Measurements from ENCODE around the gene GMDS. TPM values are rescaled to one million over a fixed set of nuclear protein-coding genes. Genes with fewer than 3 reads are reported as not detected.

The GMDS gene
- total RNA-seq, 2 experiments from 2014 or later: 13.9 to 16.4 TPM

DNA sequence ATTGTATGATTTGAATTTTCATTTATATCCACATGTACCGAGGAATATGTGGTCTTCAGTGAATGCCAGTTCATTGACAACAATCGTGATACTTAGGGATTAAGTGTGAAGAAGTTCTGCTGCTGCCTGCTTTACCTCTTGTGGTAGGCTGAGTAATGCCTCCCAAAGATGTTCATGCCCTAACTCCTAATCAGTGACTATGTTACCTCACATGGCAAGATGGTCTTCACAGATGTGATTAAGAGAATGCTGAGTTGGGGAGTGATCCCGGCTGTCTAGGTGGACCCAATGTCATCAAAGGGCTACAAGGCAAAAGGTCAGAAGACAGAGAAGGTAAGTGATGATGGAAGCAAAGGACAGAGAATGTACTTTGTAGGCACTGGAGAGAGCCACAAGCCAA lies 454.7 kb downstream of the GMDS start:
- Histone ChIP-seq H3K9me3 (ENCODE audit: control insufficient read depth in 1 of 2, insufficient read depth in 1 of 2, low read length in 2 of 2) (no peaks in the 10 kb centered on the region), H3K27me3 (ENCODE audit: control insufficient read depth in 1 of 2, insufficient read depth in 2 of 2, low read length in 2 of 2) (no peaks in the 10 kb centered on the region), H3K4me1 (ENCODE audit: insufficient read depth, low read length) (peaks cover 3% of the 10 kb centered on the region), H3K4me3 (ENCODE audit: low read length) (no peak overlapping the region), H3K36me3 (ENCODE audit: insufficient read depth, low read length) (no peaks in the 10 kb centered on the region), H3K27ac (ENCODE audit: low read depth in 1 of 2, low read length in 2 of 2) (no peak overlapping the region)
- ChIA-PET POLR2A (no interaction called here), CTCF (no interaction called here)
- TF ChIP-seq, protein P1, sequence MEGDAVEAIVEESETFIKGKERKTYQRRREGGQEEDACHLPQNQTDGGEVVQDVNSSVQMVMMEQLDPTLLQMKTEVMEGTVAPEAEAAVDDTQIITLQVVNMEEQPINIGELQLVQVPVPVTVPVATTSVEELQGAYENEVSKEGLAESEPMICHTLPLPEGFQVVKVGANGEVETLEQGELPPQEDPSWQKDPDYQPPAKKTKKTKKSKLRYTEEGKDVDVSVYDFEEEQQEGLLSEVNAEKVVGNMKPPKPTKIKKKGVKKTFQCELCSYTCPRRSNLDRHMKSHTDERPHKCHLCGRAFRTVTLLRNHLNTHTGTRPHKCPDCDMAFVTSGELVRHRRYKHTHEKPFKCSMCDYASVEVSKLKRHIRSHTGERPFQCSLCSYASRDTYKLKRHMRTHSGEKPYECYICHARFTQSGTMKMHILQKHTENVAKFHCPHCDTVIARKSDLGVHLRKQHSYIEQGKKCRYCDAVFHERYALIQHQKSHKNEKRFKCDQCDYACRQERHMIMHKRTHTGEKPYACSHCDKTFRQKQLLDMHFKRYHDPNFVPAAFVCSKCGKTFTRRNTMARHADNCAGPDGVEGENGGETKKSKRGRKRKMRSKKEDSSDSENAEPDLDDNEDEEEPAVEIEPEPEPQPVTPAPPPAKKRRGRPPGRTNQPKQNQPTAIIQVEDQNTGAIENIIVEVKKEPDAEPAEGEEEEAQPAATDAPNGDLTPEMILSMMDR (IDR thresholded peaks at IDR 0.05): no peak
- Mint-ChIP-seq H3K4me1 (ENCODE audit: low read depth) (peaks cover 5% of the 10 kb centered on the region), H3K9me3 (no peaks in the 10 kb centered on the region), H3K4me3 (no peak overlapping the region), H3K27ac (no peak overlapping the region), H3K27me3 (no peaks in the 10 kb centered on the region), H3K36me3 (ENCODE audit: low read depth) (no peaks in the 10 kb centered on the region)
- no peak for ATAC-seq (ENCODE audit: poor library complexity)
- intact Hi-C loops (cut with DNase I, micrococcal nuclease): no loop called here
- no peak for DNase-seq

DNA sequence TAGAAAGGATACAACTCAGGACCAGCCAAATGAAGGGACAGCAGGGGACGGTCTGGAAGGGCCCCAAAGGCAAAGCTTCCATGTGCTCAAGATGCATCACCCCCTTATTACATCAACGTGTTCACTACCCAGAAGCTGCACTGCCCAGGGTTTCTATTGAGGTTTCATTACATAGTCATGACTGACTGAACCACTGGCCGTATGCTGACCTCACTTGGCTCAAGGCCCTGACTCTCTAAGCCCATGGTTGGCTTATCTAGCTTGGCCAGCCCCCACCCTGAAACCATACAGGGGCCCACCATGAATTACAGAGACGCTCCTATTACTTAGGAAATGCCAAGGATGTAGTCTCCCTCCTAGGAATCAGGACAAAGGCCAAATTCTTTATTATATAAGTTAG lies 456.3 kb downstream of the GMDS start:
- Mint-ChIP-seq H3K4me1 (ENCODE audit: low read depth) (peaks cover 5% of the 10 kb centered on the region), H3K36me3 (ENCODE audit: low read depth) (no peaks in the 10 kb centered on the region), H3K27ac (no peak overlapping the region), H3K27me3 (no peaks in the 10 kb centered on the region), H3K9me3 (no peaks in the 10 kb centered on the region), H3K4me3 (no peak overlapping the region)
- DNase-seq (no peak), ATAC-seq (ENCODE audit: poor library complexity) (no peak)
- CTCF ChIA-PET: interaction anchor here (0.6 kb wide), 1 partner anchor 140 kb away, joined by 3 read pairs; no protein-coding TSS in a partner anchor
- no peaks in the 10 kb centered on the region for H3K36me3 ChIP-seq (ENCODE audit: insufficient read depth, low read length)
- no peaks in the 10 kb centered on the region for H3K9me3 ChIP-seq (ENCODE audit: control insufficient read depth in 1 of 2, insufficient read depth in 1 of 2, low read length in 2 of 2)
- H3K27me3 ChIP-seq (ENCODE audit: control insufficient read depth in 1 of 2, insufficient read depth in 2 of 2, low read length in 2 of 2): no peaks in the 10 kb centered on the region
- H3K4me3 ChIP-seq (ENCODE audit: low read length): no peak overlapping the region
- intact Hi-C loops (cut with DNase I, micrococcal nuclease): no loop called here
- H3K27ac ChIP-seq (ENCODE audit: low read depth in 1 of 2, low read length in 2 of 2): no peak overlapping the region
- peaks cover 3% of the 10 kb centered on the region for H3K4me1 ChIP-seq (ENCODE audit: insufficient read depth, low read length)
- POLR2A ChIA-PET: no interaction called here
- TF ChIP-seq, protein P1 (IDR thresholded peaks at IDR 0.05): no peak

DNA sequence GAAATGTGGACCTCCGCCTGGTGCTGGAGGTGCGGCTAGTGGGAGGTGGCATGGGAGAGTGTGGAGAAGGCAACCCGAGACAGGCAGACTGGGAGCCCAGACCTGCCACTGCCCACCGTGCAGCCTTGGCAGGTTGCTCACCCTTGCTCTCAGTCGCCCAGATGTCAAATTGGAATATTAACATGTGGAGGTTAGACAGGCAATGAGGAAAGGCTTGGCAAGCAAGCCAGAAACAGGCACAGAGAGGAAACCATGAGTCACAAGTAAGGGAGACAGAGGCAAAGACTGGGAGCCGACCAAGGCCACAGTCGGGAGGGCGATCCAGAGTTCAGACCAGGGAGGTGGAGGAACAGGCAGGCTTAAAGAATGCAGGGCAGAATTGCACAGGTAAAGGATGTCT lies 457.5 kb downstream of the GMDS start:
- ATAC-seq (ENCODE audit: poor library complexity) (no peak), DNase-seq (no peak)
- ChIA-PET CTCF (no interaction called here), POLR2A (no interaction called here)
- Mint-ChIP-seq H3K36me3 (ENCODE audit: low read depth) (no peaks in the 10 kb centered on the region), H3K4me3 (no peak overlapping the region), H3K9me3 (no peaks in the 10 kb centered on the region), H3K27me3 (no peaks in the 10 kb centered on the region), H3K27ac (no peak overlapping the region), H3K4me1 (ENCODE audit: low read depth) (peaks cover 5% of the 10 kb centered on the region)
- intact Hi-C loops (cut with DNase I, micrococcal nuclease): no loop called here
- H3K36me3 ChIP-seq (ENCODE audit: insufficient read depth, low read length): no peaks in the 10 kb centered on the region
- TF ChIP-seq, protein P1 (IDR thresholded peaks at IDR 0.05): no peak
- H3K4me3 ChIP-seq (ENCODE audit: low read length): no peak overlapping the region
- no peaks in the 10 kb centered on the region for H3K9me3 ChIP-seq (ENCODE audit: control insufficient read depth in 1 of 2, insufficient read depth in 1 of 2, low read length in 2 of 2)
- H3K27me3 ChIP-seq (ENCODE audit: control insufficient read depth in 1 of 2, insufficient read depth in 2 of 2, low read length in 2 of 2): no peaks in the 10 kb centered on the region
- no peak overlapping the region for H3K27ac ChIP-seq (ENCODE audit: low read depth in 1 of 2, low read length in 2 of 2)
- peaks cover 3% of the 10 kb centered on the region for H3K4me1 ChIP-seq (ENCODE audit: insufficient read depth, low read length)

Data from CD4-positive, alpha-beta T cell (primary cell).